Endothelial cell of umbilical vein (primary cell): Measurements from ENCODE around the gene PGLYRP4. TPM values are rescaled to one million over a fixed set of nuclear protein-coding genes. Genes with fewer than 3 reads are reported as not detected.

ENCODE experiments used
- BruUV-seq: library from RNA; stranded (reverse); fragments of 400-500 nt; replicated peaks from 2 replicates; lab custom pipeline; 2021; lab: Mats Ljungman, UMichigan
- CTCF ChIA-PET: fragments of 300-600, 350-600 bp; sonication (Branson Sonifier 250); formaldehyde crosslinking; loops from one replicate; lab custom pipeline; 2021; ENCODE audit warnings: antibody characterized with exemption, inconsistent platforms; lab: Charles Lee
- POLR2A ChIA-PET: fragments of 300-600, 350-600 bp; sonication (Branson Sonifier 250); formaldehyde crosslinking; loops from one replicate; lab custom pipeline; 2021; ENCODE audit warnings: antibody characterized with exemption, inconsistent platforms; lab: Charles Lee
- DNase-seq: peaks from one replicate; pipeline ENCODE4 v3.0.0-alpha.2; 2011; ENCODE audit warnings: low read depth, low spot score
- FAIRE-seq: peaks from 2 replicates; lab custom pipeline; 2011; peaks lifted over from hg19 to GRCh38; lab: Jason Lieb, UNC
- H2AFZ ChIP-seq: 2 replicates; pipeline ENCODE4 v1.6.0; 2012; ENCODE audit warnings: low read depth, low read length, control low read depth, inconsistent platforms
- H3K27ac ChIP-seq: 2 replicates; pipeline ENCODE4 v1.5.1; 2011; ENCODE audit warnings: low read depth, mild to moderate bottlenecking, control low read depth, low read length, moderate library complexity; ENCODE audit not compliant: insufficient read depth
- H3K27me3 ChIP-seq, 2 experiments: 2 replicates each; pipeline versions ENCODE4 v1.6.0 to v1.6.1; 2011; ENCODE audit warnings: low read length in 2 of 2, mixed read lengths in 1 of 2; ENCODE audit not compliant: control insufficient read depth in 2 of 2, insufficient read depth in 2 of 2
- H3K36me3 ChIP-seq, 2 experiments: 2 replicates in 1 of 2; 3 replicates in 1 of 2; pipeline ENCODE4 v1.5.1; 2011; ENCODE audit warnings: low read length in 2 of 2, mild to moderate bottlenecking in 1 of 2, moderate library complexity in 1 of 2; ENCODE audit not compliant: control insufficient read depth in 2 of 2, insufficient read depth in 2 of 2; ENCODE audit errors: extremely low read depth in 1 of 2
- H3K4me1 ChIP-seq: 3 replicates; pipeline ENCODE4 v1.5.1; 2011; ENCODE audit warnings: mild to moderate bottlenecking, low read length; ENCODE audit not compliant: control insufficient read depth, insufficient read depth; ENCODE audit errors: extremely low read depth
- H3K4me2 ChIP-seq: 2 replicates; pipeline ENCODE4 v1.6.1; 2011; ENCODE audit warnings: low read length, control low read depth, mixed read lengths; ENCODE audit not compliant: insufficient read depth
- H3K4me3 ChIP-seq, 3 experiments: fragments of 200-600 bp in 1 of 3; sonication (generic), shearing (Covaris generic) in 1 of 3; replicated peaks in 1 of 3; 2 replicates each; pipeline ENCODE4 v1.5.1; 2011 to 2016; ENCODE audit warnings: control low read depth in 3 of 3, low read length in 3 of 3, mild to moderate bottlenecking in 2 of 3, inconsistent platforms in 1 of 3, low read depth in 1 of 3, moderate library complexity in 1 of 3; ENCODE audit not compliant: insufficient read depth in 1 of 3
- H3K79me2 ChIP-seq: 2 replicates; pipeline ENCODE4 v1.6.0; 2012; ENCODE audit warnings: low read length, inconsistent platforms; ENCODE audit not compliant: control insufficient read depth, insufficient read depth
- H3K9ac ChIP-seq: replicated peaks from 2 replicates; pipeline ENCODE3; 2011; ENCODE audit warnings: low read length, control low read depth; ENCODE audit not compliant: insufficient read depth; ENCODE audit errors: extremely low read depth
- H3K9me1 ChIP-seq: replicated peaks from 3 replicates; pipeline ENCODE4 v1.6.0; 2011; ENCODE audit warnings: mild to moderate bottlenecking, low read length; ENCODE audit not compliant: control insufficient read depth, insufficient read depth; ENCODE audit errors: extremely low read depth
- H3K9me3 ChIP-seq: replicated peaks from 2 replicates; pipeline ENCODE4 v1.5.1; 2012; ENCODE audit warnings: low read length, inconsistent platforms; ENCODE audit not compliant: control insufficient read depth, insufficient read depth
- H4K20me1 ChIP-seq: replicated peaks from 2 replicates; pipeline ENCODE3; 2011; ENCODE audit warnings: mild to moderate bottlenecking, low read length; ENCODE audit not compliant: control insufficient read depth, insufficient read depth; ENCODE audit errors: extremely low read depth
- EZH2 ChIP-seq: IDR thresholded peaks from 2 replicates; pipeline ENCODE4 v1.6.1; 2012; ENCODE audit warnings: borderline replicate concordance, low read depth, mild to moderate bottlenecking, moderate library complexity, low read length, inconsistent platforms; ENCODE audit not compliant: severe bottlenecking
- FOS ChIP-seq: IDR thresholded peaks from 2 replicates; pipeline ENCODE4 v1.6.1; 2011; ENCODE audit warnings: mild to moderate bottlenecking, low read length, moderate library complexity, borderline replicate concordance; ENCODE audit not compliant: insufficient read depth
- GATA2 ChIP-seq: IDR thresholded peaks from 2 replicates; pipeline ENCODE4 v1.7.0; 2011; ENCODE audit warnings: low read depth, mild to moderate bottlenecking, moderate library complexity, mixed read lengths, low read length; ENCODE audit not compliant: insufficient read length, insufficient read depth
- JUN ChIP-seq: IDR thresholded peaks from 2 replicates; pipeline ENCODE4 v1.6.1; 2011; ENCODE audit warnings: borderline replicate concordance, low read depth; ENCODE audit not compliant: insufficient read length, insufficient read depth
- MYC ChIP-seq: IDR thresholded peaks from one replicate; pipeline ENCODE4 v1.6.1; 2011; ENCODE audit warnings: mild to moderate bottlenecking, low read depth, low read length
- POLR2A ChIP-seq: IDR thresholded peaks from 2 replicates; pipeline ENCODE4 v1.6.1; 2012; ENCODE audit warnings: low read depth, mild to moderate bottlenecking, control low read depth, low read length
- POLR2AphosphoS5 ChIP-seq: IDR thresholded peaks from 2 replicates; pipeline ENCODE4 v1.6.1; 2012; ENCODE audit warnings: low read depth, mild to moderate bottlenecking, control low read depth, low read length, moderate library complexity; ENCODE audit not compliant: insufficient read depth
- dilution Hi-C: fragments of 300-500 bp; cut with MboI; formaldehyde crosslinking; loops from one replicate; pipeline ENCODE4 v1.15.0; 2019; ENCODE audit warnings: low sequenced_read_pairs; ENCODE audit not compliant: extremely low pct_ligation_motif_present
- intact Hi-C: fragments of 100-400 bp; cut with micrococcal nuclease; formaldehyde crosslinking; loops from one replicate; pipeline ENCODE4 v1.10.0; 2022
- polyA plus RNA-seq, 4 experiments: library from polyadenylated mRNA; depleted of rRNA in 3 of 4; stranded (reverse) in 3 of 4; unstranded in 1 of 4; fragments of >200 nt; gene quantifications; 2 replicates each; pipeline versions ENCODE4 v1.2.1 to v1.2.3, GENCODE V29; 2011 to 2012; ENCODE audit warnings: missing spikeins in 1 of 4
- total RNA-seq: library from RNA; stranded (reverse); gene quantifications from 2 replicates; pipeline ENCODE4 v1.2.3, GENCODE V29; 2021
- TF ChIP-seq, protein P1 (sequence below), 2 donors: IDR thresholded peaks; 1 replicate in 1 of 2; 2 replicates in 1 of 2; pipeline ENCODE4 v1.5.1; 2011; ENCODE audit warnings: low read length in 2 of 2, mild to moderate bottlenecking in 2 of 2, moderate library complexity in 2 of 2, control low read depth in 1 of 2, inconsistent platforms in 1 of 2, low read depth in 1 of 2; ENCODE audit not compliant: insufficient read depth in 1 of 2; ENCODE audit errors: extremely low read depth in 1 of 2
- TF ChIP-seq, protein P2 (sequence below): IDR thresholded peaks from 2 replicates; pipeline ENCODE4 v1.6.1; 2011; ENCODE audit not compliant: insufficient read depth, insufficient read length

PGLYRP4 gene
- total and polyA plus RNA-seq, 2 donors (not counting 3 experiments of a cell fraction or from before 2014, with no cell fraction given) = not detected

DNA sequence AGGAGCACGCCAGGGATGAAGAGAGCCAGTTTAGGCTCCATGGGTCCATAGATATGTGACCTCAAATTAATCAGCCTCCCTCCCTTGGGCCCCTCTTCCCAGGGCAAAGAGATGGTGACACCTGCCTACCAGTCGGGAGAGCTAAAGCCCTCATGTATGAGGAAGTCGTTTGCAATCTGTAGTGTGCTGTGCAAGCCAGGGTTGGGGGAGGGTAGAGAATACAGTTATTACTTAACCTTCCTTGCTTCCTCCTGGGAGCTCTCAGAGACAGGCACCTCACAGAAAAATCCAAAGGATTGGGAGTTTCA, 4.0 kb downstream of the PGLYRP4 start:
- Histone ChIP-seq H3K27ac (no peak overlapping the region), H3K79me2 (no peaks in the 10 kb centered on the region), H3K36me3 (no peaks in the 10 kb centered on the region), H3K4me3 (no peak overlapping the region), H3K9me1 (no peaks in the 10 kb centered on the region), H3K27me3 (peaks cover 2 to 3% of the 10 kb centered on the region in 2 experiments), H4K20me1 (no peaks in the 10 kb centered on the region), H2AFZ (no peak overlapping the region), H3K4me2 (no peak overlapping the region), H3K9ac (no peak overlapping the region), H3K4me1 (no peaks in the 10 kb centered on the region), H3K9me3 (no peaks in the 10 kb centered on the region)
- POLR2A ChIA-PET = no interaction called here
- TF ChIP-seq GATA2 (no peak), JUN (no peak), POLR2A (no peak), EZH2 (no peak), FOS (no peak), POLR2AphosphoS5 (no peak), MYC (no peak)
- TF ChIP-seq, protein P1, sequence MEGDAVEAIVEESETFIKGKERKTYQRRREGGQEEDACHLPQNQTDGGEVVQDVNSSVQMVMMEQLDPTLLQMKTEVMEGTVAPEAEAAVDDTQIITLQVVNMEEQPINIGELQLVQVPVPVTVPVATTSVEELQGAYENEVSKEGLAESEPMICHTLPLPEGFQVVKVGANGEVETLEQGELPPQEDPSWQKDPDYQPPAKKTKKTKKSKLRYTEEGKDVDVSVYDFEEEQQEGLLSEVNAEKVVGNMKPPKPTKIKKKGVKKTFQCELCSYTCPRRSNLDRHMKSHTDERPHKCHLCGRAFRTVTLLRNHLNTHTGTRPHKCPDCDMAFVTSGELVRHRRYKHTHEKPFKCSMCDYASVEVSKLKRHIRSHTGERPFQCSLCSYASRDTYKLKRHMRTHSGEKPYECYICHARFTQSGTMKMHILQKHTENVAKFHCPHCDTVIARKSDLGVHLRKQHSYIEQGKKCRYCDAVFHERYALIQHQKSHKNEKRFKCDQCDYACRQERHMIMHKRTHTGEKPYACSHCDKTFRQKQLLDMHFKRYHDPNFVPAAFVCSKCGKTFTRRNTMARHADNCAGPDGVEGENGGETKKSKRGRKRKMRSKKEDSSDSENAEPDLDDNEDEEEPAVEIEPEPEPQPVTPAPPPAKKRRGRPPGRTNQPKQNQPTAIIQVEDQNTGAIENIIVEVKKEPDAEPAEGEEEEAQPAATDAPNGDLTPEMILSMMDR (IDR thresholded peaks at IDR 0.05; ENCODE audit: extremely low read depth in 1 of 2, insufficient read depth in 1 of 2, low read depth in 1 of 2, low read length in 2 of 2) = no peak
- TF ChIP-seq, protein P2, sequence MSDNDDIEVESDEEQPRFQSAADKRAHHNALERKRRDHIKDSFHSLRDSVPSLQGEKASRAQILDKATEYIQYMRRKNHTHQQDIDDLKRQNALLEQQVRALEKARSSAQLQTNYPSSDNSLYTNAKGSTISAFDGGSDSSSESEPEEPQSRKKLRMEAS = no peak
- dilution Hi-C loops (no loop called here), intact Hi-C loops (no loop called here)
- DNase-seq (no peak), FAIRE-seq (no peak)
- no TSS peak for BruUV-seq
- CTCF ChIA-PET = no interaction called here
